Type B pancreatic cell (in vitro differentiated cells): ENCODE measurements around the gene TRAF1. TPM values are rescaled to one million over a fixed set of nuclear protein-coding genes. Genes with fewer than 3 reads are reported as not detected.

Experiments
- DNase-seq: peaks from one replicate; pipeline ENCODE4 v3.0.0; 2021; ENCODE audit warnings: mixed read lengths; ENCODE audit not compliant: unreplicated experiment; ENCODE audit errors: extremely low spot score
- H3K27ac Mint-ChIP-seq: 2 replicates; pipeline ENCODE4 v1.8.0; 2021; ENCODE audit warnings: mild to moderate bottlenecking, mixed read lengths
- H3K27me3 Mint-ChIP-seq: 2 replicates; pipeline ENCODE4 v1.8.0; 2021; ENCODE audit warnings: mixed read lengths
- H3K36me3 Mint-ChIP-seq: 2 replicates; pipeline ENCODE4 v1.8.0; 2021; ENCODE audit warnings: mixed read lengths
- H3K4me1 Mint-ChIP-seq: one replicate; pipeline ENCODE4 v1.8.0; 2021; ENCODE audit warnings: mixed read lengths; ENCODE audit not compliant: unreplicated experiment
- H3K4me3 Mint-ChIP-seq: 2 replicates; pipeline ENCODE4 v1.8.0; 2021; ENCODE audit warnings: mild to moderate bottlenecking, mixed read lengths
- H3K9me3 Mint-ChIP-seq: 2 replicates; pipeline ENCODE4 v1.8.0; 2021; ENCODE audit warnings: mixed read lengths
- total RNA-seq: library from RNA; stranded (reverse); gene quantifications from 2 replicates; pipeline ENCODE4 v1.2.1, GENCODE V29; 2021; ENCODE audit warnings: low replicate concordance
- TF ChIP-seq, protein P1 (sequence below): fragments of 200-600 bp; sonication (generic); conservative IDR thresholded peaks from 2 replicates; pipeline ENCODE4 v1.5.0; 2021; ENCODE audit warnings: antibody characterized with exemption, mild to moderate bottlenecking

TRAF1 gene
- total RNA-seq, 1 donor from 2014 or later, result 3.1 TPM

DNA sequence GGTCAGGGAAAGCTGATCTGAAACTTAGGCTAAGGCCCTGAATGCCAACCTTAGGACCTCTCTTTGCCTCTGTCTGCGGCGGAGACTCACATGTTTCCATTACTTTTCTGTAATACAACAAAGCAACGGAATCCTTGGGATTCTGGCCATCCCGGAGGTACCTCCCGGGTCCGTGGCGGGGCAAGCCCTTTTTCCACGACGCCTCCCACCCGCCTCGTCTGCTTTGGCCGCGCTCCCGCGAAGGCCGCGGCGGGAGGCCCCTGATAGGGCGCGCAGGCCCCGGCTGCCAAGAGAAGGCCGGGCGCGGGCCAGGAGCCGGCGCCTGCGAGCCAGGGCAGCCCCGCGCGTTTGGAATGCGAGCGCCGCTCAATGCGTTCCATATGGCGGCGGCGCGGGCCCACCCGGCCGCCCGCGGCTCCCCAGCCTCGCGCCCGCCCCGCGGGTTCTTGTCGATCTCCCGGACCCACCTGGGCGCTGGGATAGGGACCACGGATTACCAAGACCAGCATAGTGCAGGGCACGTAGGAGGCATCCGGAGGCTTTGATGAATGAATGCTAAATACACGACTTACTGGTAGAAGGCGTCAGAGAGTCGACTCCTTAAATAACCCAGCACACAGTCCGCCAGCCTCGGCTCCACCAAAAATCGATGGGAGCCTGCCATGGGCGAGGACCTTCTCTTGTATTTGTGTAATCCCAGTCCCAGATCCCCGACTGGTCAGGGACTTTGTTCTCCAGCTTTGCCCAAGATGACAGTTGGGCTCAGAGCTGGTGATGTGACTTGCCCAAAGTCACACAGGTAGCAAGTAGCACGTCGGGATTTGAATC, 32.1 kb downstream of the TRAF1 start:
- no peak overlapping the region for H3K27ac Mint-ChIP-seq
- H3K9me3 Mint-ChIP-seq, result no peaks in the 10 kb centered on the region
- H3K36me3 Mint-ChIP-seq, result no peaks in the 10 kb centered on the region
- peaks cover 10% of the 10 kb centered on the region for H3K27me3 Mint-ChIP-seq
- H3K4me1 Mint-ChIP-seq, result peaks cover 3% of the 10 kb centered on the region
- TF ChIP-seq, protein P1, sequence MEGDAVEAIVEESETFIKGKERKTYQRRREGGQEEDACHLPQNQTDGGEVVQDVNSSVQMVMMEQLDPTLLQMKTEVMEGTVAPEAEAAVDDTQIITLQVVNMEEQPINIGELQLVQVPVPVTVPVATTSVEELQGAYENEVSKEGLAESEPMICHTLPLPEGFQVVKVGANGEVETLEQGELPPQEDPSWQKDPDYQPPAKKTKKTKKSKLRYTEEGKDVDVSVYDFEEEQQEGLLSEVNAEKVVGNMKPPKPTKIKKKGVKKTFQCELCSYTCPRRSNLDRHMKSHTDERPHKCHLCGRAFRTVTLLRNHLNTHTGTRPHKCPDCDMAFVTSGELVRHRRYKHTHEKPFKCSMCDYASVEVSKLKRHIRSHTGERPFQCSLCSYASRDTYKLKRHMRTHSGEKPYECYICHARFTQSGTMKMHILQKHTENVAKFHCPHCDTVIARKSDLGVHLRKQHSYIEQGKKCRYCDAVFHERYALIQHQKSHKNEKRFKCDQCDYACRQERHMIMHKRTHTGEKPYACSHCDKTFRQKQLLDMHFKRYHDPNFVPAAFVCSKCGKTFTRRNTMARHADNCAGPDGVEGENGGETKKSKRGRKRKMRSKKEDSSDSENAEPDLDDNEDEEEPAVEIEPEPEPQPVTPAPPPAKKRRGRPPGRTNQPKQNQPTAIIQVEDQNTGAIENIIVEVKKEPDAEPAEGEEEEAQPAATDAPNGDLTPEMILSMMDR, result no peak
- no peak overlapping the region for H3K4me3 Mint-ChIP-seq
- DNase-seq, result no peak

DNA sequence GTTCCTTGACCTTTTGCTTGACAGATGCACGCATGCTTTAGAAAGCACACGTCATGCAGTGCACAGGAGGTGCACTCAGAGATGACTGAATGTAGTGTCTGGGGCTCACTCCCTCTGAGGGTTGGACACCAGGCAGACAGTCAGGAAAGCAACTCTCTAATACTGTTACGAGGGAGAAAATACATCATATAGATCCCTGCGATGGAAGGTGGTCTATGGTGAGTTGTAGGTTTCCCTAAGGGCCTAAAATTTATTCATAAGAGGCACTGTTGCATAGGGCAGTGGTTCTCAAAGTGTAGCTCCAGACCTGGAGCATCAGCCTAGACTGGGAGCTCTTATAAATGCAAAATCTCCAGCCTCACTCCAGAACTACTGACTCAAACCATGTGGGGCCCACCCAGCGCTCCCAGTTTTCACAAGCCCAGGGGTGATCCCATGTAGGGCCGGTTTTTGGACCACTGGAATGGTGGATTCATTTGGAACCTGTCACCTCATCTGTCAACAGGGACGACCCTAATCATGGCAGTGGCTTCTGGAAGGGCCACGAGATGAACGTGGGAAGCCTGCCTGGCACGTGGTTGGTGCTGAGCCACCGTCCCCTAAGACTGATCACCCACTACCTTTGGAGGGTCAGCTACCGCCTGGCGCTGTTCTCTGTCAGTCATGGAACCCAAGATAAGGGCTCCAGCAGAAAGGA, 32.8 kb downstream of the TRAF1 start:
- DNase-seq, result no peak
- peaks cover 3% of the 10 kb centered on the region for H3K4me1 Mint-ChIP-seq
- no peaks in the 10 kb centered on the region for H3K36me3 Mint-ChIP-seq
- no peaks in the 10 kb centered on the region for H3K9me3 Mint-ChIP-seq
- H3K27ac Mint-ChIP-seq, result no peak overlapping the region
- H3K27me3 Mint-ChIP-seq, result peaks cover 10% of the 10 kb centered on the region
- H3K4me3 Mint-ChIP-seq, result no peak overlapping the region
- TF ChIP-seq, protein P1, result no peak

DNA sequence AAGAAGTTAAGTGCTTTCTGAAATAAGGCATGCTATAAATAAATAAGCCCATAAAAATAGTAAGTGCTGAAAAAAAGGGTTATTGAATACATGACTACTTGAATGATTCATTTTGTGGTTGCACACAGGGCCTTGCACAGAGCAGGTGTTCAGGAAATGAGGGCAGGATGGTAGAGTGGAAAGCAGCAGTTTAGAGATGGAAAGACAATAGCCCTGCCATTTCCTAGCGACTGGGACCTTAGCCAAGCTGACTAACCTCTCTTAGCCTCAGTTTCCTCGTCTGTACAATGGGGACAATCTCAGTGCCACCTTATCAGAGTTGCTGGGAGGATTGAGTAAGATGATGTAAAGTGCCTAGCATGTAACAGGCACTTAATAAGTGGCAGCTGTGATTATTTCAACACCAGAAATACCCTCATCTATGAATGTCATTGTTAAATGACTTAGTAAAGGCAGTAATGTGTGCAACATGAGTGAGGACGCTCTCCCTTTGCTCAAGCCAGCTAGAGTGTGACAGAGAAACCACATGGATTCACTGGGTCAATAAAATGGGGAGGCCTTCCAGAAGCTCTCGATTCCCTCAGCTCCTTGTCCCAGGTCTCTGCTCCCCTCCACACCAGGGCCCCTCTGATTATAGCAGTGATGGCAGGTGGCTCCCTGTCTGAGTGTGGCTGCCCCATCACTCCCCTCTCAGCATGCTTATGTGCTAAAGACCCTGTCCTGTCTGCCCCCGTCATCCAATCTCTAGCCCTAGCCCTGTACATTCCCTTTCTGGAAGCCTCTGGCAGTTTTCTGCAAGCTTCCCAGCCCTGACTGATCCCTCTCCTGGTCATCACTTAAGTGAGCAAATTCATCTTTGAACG, 33.6 kb downstream of the TRAF1 start:
- no peak overlapping the region for H3K27ac Mint-ChIP-seq
- TF ChIP-seq, protein P1, result no peak
- peaks cover 10% of the 10 kb centered on the region for H3K27me3 Mint-ChIP-seq
- no peak overlapping the region for H3K4me3 Mint-ChIP-seq
- H3K9me3 Mint-ChIP-seq, result no peaks in the 10 kb centered on the region
- H3K36me3 Mint-ChIP-seq, result no peaks in the 10 kb centered on the region
- H3K4me1 Mint-ChIP-seq, result peaks cover 3% of the 10 kb centered on the region
- DNase-seq, result no peak

DNA sequence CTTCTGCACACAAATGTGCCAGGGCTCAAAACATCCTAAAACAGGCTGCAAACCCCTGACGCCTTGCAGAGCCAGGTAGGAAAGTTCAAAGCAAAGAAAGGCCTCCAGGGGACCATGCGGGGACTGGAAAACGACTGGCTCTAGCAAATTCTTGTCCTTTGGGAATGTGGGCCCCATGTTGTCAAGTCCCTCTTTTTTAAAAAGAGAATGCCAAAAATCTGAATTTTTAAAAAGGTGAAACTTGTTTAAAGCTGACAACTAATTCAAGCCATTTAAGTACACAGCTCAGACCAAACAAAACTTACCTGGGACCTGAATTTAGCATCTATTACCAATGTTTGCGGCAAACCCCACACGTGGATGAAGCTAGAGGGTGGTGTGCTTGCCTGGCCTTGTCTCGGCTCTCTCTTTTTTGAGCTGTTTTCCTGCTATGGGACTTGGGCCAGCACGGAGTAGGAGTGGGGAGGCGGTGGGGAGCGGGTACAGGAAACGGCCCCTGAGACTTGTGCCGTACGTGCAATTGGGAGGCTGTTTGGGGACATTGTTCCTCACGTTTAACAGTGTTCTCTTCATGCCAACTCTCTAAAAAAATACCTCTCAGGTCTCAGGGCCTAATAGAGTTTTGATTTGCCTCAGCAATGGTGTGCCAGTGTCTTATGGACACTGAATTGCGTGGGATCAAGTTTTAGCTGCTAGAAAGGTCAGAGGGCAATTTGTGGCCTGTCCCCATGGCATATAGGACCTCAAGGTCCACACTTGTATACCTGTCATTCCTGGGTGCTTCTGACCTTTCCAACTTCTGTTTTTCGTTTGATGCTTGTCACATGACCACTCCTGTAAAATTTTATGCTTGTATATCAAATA, 34.5 kb downstream of the TRAF1 start:
- Mint-ChIP-seq H3K9me3 (no peaks in the 10 kb centered on the region), H3K27ac (no peak overlapping the region), H3K27me3 (peaks cover 10% of the 10 kb centered on the region), H3K4me1 (peaks cover 3% of the 10 kb centered on the region), H3K4me3 (no peak overlapping the region), H3K36me3 (no peaks in the 10 kb centered on the region)
- no peak for DNase-seq
- TF ChIP-seq, protein P1, result no peak
